Measurements from ENCODE around the gene NUDT17. TPM values are rescaled to one million over a fixed set of nuclear protein-coding genes. Genes with fewer than 3 reads are reported as not detected.
A peak's percentile ranks its signal among the peaks of the same experiment; 100 is the strongest.

Gene NUDT17
- total RNA-seq, 4 donors from 2014 or later: 1.9 to 2.3 (median 2.0) TPM; not detected in 1

GRCh38 chr1:145863282-145864018 lies 18.0 kb downstream of the NUDT17 start:
- no peak overlapping the region for H3K27ac ChIP-seq
- TF ChIP-seq CTCF (IDR thresholded peaks at IDR 0.05) (no peak), POLR2A (IDR thresholded peaks at IDR 0.05) (no peak)

GRCh38 chr1:145868232-145868631 lies 22.8 kb downstream of the NUDT17 start:
- no peaks in the 10 kb centered on the region for H3K9me3 ChIP-seq
- H3K27me3 ChIP-seq: no peaks in the 10 kb centered on the region
- peaks cover 0 to 9% (median 3%) of the 10 kb centered on the region in 4 donors for H3K4me1 ChIP-seq
- H3K27ac ChIP-seq: no peak overlapping the region
- DNase-seq: no peak
- no peaks in the 10 kb centered on the region for H3K36me3 ChIP-seq
- H3K4me3 ChIP-seq: no peak overlapping the region
- TF ChIP-seq POLR2A (IDR thresholded peaks at IDR 0.05): no peak

More at GRCh38 chr1:145863282-145864018, 18.0 kb downstream of the NUDT17 start:
- Histone ChIP-seq H3K4me3 (no peak overlapping the region), H3K9me3 (no peaks in the 10 kb centered on the region), H3K36me3 (no peaks in the 10 kb centered on the region), H3K27me3 (no peaks in the 10 kb centered on the region), H3K4me1 (peaks cover 0 to 4% (median 1%) of the 10 kb centered on the region in 4 donors)
- DNase-seq: no peak

GRCh38 chr1:145871994-145872924 lies 26.8 kb downstream of the NUDT17 start:
- peak in 2 of 3 donors; percentile 45 to 64 for DNase-seq
- peak overlapping the region; percentile 34 to 57 (median 46) for H3K4me3 ChIP-seq

GRCh38 chr1:145874646-145875045 lies 29.2 kb downstream of the NUDT17 start:
- Histone ChIP-seq H3K4me1 (peaks cover 0 to 9% (median 3%) of the 10 kb centered on the region in 4 donors), H3K4me3 (no peak overlapping the region), H3K36me3 (no peaks in the 10 kb centered on the region), H3K9me3 (no peaks in the 10 kb centered on the region), H3K27me3 (no peaks in the 10 kb centered on the region), H3K27ac (no peak overlapping the region)
- TF ChIP-seq CTCF (IDR thresholded peaks at IDR 0.05) (no peak), POLR2A (IDR thresholded peaks at IDR 0.05) (no peak)
- DNase-seq: no peak

More at GRCh38 chr1:145871994-145872924, 26.8 kb downstream of the NUDT17 start:
- Histone ChIP-seq H3K9me3 (no peaks in the 10 kb centered on the region), H3K4me1 (peaks cover 0 to 9% (median 3%) of the 10 kb centered on the region in 4 donors), H3K36me3 (no peaks in the 10 kb centered on the region), H3K27me3 (no peaks in the 10 kb centered on the region), H3K27ac (peak overlapping the region; percentile 59 to 85 (median 66))
- TF ChIP-seq POLR2A (IDR thresholded peaks at IDR 0.05) (no peak), CTCF (IDR thresholded peaks at IDR 0.05) (no peak)

- Histone ChIP-seq H3K4me1 (no peaks in the 10 kb centered on the region), H3K4me3 (no peak overlapping the region), H3K27ac (no peak overlapping the region), H3K9me3 (no peaks in the 10 kb centered on the region), H3K36me3 (no peaks in the 10 kb centered on the region), H3K27me3 (no peaks in the 10 kb centered on the region)
- TF ChIP-seq CTCF (IDR thresholded peaks at IDR 0.05): no peak
- TF ChIP-seq POLR2A (IDR thresholded peaks at IDR 0.05): no peak
- DNase-seq: peak in 1 of 3 donors; percentile 18
Observed at GRCh38 chr1:145877923-145878486, 32.6 kb downstream of the NUDT17 start.
